ENCODE results near the gene FOXL2. TPM values are rescaled to one million over a fixed set of nuclear protein-coding genes. Genes with fewer than 3 reads are reported as not detected.

Gene FOXL2
- total and polyA plus RNA-seq, 4 donors = not detected

- H3K27ac ChIP-seq (ENCODE audit: low read depth in 1 of 2, low read length in 2 of 2) = no peak overlapping the region
- DNase-seq (ENCODE audit: low spot score) = no peak
- H3K27me3 ChIP-seq (ENCODE audit: control insufficient read depth in 4 of 4, insufficient read depth in 4 of 4, low read length in 3 of 4) = peaks cover 21 to 34% (median 28%) of the 10 kb centered on the region in 4 donors
Measured at GRCh38 chr3:138942271-138942670, 4.7 kb downstream of the FOXL2 start.

GRCh38 chr3:138941259-138941885 lies 5.6 kb downstream of the FOXL2 start:
- Histone ChIP-seq H3K27ac (ENCODE audit: low read depth in 1 of 2, low read length in 2 of 2) (no peak overlapping the region), H3K27me3 (ENCODE audit: control insufficient read depth in 4 of 4, insufficient read depth in 4 of 4, low read length in 3 of 4) (peaks cover 18 to 37% (median 27%) of the 10 kb centered on the region in 4 donors), H3K9ac (ENCODE audit: low read depth in 1 of 2, low read length in 2 of 2) (no peak overlapping the region), H3K9me3 (ENCODE audit: control insufficient read depth in 4 of 4, low read length in 3 of 4) (no peaks in the 10 kb centered on the region), H3K4me1 (ENCODE audit: control insufficient read depth in 4 of 4, insufficient read depth in 4 of 4, low read length in 3 of 4) (peaks cover 25 to 50% (median 31%) of the 10 kb centered on the region in 4 donors), H3K4me3 (ENCODE audit: low read depth in 1 of 3, low read length in 3 of 3) (no peak overlapping the region), H3K36me3 (ENCODE audit: control insufficient read depth in 4 of 4, insufficient read depth in 3 of 4, low read depth in 1 of 4, low read length in 3 of 4) (no peaks in the 10 kb centered on the region)
- TF ChIP-seq RAD21 (IDR thresholded peaks at IDR 0.05) = peak; percentile 62 to 71
- no peak for TF ChIP-seq TAF1 (conservative IDR thresholded peaks at IDR 0.05)
- TF ChIP-seq CTCF (IDR thresholded peaks at IDR 0.05; ENCODE audit: low read depth, low read length, missing input control) = peak; percentile 44
- DNase-seq (ENCODE audit: low spot score) = peak; percentile 62
- 47% methylated on average over 7 of the region's 7 CpGs for whole genome bisulfite sequencing

More at GRCh38 chr3:138942271-138942670, 4.7 kb downstream of the FOXL2 start:
- TF ChIP-seq RAD21 (IDR thresholded peaks at IDR 0.05) (no peak), FOXA1 (IDR thresholded peaks at IDR 0.05) (no peak)
- H3K36me3 ChIP-seq (ENCODE audit: control insufficient read depth in 4 of 4, insufficient read depth in 3 of 4, low read depth in 1 of 4, low read length in 3 of 4) = no peaks in the 10 kb centered on the region
- WGBS = 75% methylated on average over 4 of the region's 4 CpGs
- peaks cover 27 to 48% (median 30%) of the 10 kb centered on the region in 4 donors for H3K4me1 ChIP-seq (ENCODE audit: control insufficient read depth in 4 of 4, insufficient read depth in 4 of 4, low read length in 3 of 4)
- no peak overlapping the region for H3K4me3 ChIP-seq (ENCODE audit: low read depth in 1 of 3, low read length in 3 of 3)
- H3K9ac ChIP-seq (ENCODE audit: low read depth in 1 of 2, low read length in 2 of 2) = no peak overlapping the region
- no peaks in the 10 kb centered on the region for H3K9me3 ChIP-seq (ENCODE audit: control insufficient read depth in 4 of 4, low read length in 3 of 4)

- Histone ChIP-seq H3K4me1 (ENCODE audit: control insufficient read depth in 4 of 4, insufficient read depth in 4 of 4, low read length in 3 of 4) (peaks cover 23 to 48% (median 28%) of the 10 kb centered on the region in 4 donors), H3K9ac (ENCODE audit: low read depth in 1 of 2, low read length in 2 of 2) (no peak overlapping the region), H3K27me3 (ENCODE audit: control insufficient read depth in 4 of 4, insufficient read depth in 4 of 4, low read length in 3 of 4) (peaks cover 13 to 37% (median 23%) of the 10 kb centered on the region in 4 donors), H3K36me3 (ENCODE audit: control insufficient read depth in 4 of 4, insufficient read depth in 3 of 4, low read depth in 1 of 4, low read length in 3 of 4) (no peaks in the 10 kb centered on the region), H3K4me3 (ENCODE audit: low read depth in 1 of 3, low read length in 3 of 3) (no peak overlapping the region), H3K9me3 (ENCODE audit: control insufficient read depth in 4 of 4, low read length in 3 of 4) (no peaks in the 10 kb centered on the region), H3K27ac (ENCODE audit: low read depth in 1 of 2, low read length in 2 of 2) (no peak overlapping the region)
- TF ChIP-seq JUND (IDR thresholded peaks at IDR 0.05) (no peak), NR2F2 (IDR thresholded peaks at IDR 0.05) (no peak), SP1 (IDR thresholded peaks at IDR 0.05) (no peak), ZBTB33 (IDR thresholded peaks at IDR 0.05) (no peak), RXRA (IDR thresholded peaks at IDR 0.05) (no peak), MAX (IDR thresholded peaks at IDR 0.05) (no peak), GABPA (IDR thresholded peaks at IDR 0.05 in 1 of 2, conservative IDR thresholded peaks at IDR 0.05 in 1 of 2) (no peak), FOXA2 (IDR thresholded peaks at IDR 0.05) (no peak), REST (IDR thresholded peaks at IDR 0.05) (no peak), HNF4G (IDR thresholded peaks at IDR 0.05) (no peak), ATF3 (IDR thresholded peaks at IDR 0.05) (no peak), RAD21 (IDR thresholded peaks at IDR 0.05) (no peak), TAF1 (conservative IDR thresholded peaks at IDR 0.05) (no peak), FOXA1 (IDR thresholded peaks at IDR 0.05) (no peak), CTCF (IDR thresholded peaks at IDR 0.05; ENCODE audit: low read depth, low read length, missing input control) (no peak), HNF4A (conservative IDR thresholded peaks at IDR 0.05) (no peak), EGR1 (IDR thresholded peaks at IDR 0.05; ENCODE audit: low read depth in 2 of 2) (no peak)
- WGBS = 61% methylated on average over 6 of the region's 6 CpGs
- no peak for DNase-seq (ENCODE audit: low spot score)
Measured at GRCh38 chr3:138940446-138940845, 6.5 kb downstream of the FOXL2 start.

Measured in liver (tissue), 9 donors.